HG03520 (cell line): ENCODE measurements around the gene TNRC18.
"Not testable (repeated sequence)": the region's sequence is repeated elsewhere in the genome, so short reads cannot be mapped to it uniquely, and the experiment has no call there.

Experiments
- ATAC-seq: cut with Tn5 transposase; IDR thresholded peaks from one replicate; pipeline ENCODE4 v1.9.1; 2021; ENCODE audit warnings: mild to moderate bottlenecking, moderate library complexity; ENCODE audit not compliant: unreplicated experiment

TNRC18 gene

DNA sequence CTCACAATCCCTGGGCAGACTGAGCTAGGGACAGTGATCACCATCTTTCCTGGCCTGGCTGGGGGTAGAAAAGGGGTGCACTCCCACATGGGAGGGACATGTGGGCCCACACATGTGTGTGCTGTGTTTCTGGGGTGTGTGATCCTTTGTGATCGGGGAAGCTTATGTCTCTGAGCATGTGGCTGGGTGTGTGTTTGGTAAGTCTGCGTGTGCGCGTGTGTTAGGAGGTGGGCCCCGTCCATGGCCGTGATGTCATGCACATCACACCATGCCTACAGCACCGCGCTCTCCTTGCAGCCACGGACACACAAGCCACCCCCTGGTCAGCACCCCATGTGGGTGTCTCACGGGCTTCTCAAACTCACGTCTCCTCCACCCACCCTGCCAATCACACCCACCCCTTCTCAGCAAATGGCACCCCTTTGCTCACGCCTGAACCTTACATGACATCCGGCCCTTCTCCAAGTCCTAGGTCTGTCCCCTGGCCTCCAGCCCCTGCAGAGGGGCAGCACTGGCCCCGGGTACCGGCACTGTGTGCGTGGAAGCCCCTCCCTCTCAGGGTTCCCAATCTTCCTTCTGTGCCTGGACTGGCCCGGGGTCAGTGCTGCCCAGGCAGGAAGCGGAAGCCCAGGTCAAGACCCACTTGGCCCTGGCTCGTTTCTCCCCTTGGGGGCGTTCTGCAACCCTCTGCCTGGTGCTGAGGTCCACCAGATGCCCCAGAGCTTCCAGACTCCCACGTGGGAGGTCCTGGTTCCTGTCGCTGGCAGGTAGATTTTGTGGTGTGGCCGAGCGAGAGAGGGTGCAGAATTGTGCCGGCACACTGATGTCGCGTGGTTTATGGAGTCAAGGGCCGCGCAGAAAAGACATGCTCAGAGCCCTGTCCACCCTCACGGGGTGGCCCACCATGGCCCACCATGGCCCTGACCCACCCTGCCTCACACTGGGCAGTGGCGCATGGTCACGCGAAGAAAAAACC is 128.3 kb downstream of the TNRC18 start:
- no peak for ATAC-seq

DNA sequence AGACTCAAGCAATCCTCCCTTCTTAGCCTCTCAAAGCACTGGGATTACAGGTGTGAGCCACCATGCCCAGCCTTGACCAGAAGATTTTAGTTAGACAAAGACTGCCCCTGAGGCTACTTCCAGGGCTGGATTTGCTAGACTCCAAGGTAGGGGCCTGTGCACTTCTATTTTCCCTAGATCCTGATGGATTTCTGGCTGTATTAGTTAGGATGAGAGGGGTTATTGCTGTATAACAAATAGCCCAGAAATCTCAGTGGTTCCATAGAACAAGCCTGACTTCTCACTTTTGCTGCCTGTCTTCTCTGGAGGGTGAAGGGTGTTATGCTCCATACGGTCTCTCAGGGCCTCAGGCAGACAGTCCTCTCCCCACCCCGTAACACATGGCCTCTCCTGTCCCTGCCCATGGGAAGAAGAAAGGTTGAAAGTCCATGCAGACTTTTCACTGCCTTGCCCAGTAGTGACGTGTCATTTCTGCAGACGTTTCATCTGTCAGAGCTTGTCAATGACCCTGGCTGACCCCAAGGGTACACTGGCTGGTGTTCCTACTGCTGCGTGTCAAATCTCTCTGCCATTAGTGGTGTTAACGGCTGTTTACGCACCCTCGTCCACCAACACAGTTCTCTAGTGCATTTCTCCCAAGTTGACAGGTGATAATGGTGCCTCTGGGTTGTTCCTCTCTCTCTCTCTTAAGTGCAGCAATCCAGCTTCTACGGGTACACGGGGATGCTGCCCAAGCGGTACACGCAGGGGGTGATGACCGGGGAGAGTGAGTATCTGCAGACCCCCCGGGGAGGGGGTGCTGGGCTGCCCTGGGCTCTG is 129.3 kb downstream of the TNRC18 start:
- no peak for ATAC-seq

DNA sequence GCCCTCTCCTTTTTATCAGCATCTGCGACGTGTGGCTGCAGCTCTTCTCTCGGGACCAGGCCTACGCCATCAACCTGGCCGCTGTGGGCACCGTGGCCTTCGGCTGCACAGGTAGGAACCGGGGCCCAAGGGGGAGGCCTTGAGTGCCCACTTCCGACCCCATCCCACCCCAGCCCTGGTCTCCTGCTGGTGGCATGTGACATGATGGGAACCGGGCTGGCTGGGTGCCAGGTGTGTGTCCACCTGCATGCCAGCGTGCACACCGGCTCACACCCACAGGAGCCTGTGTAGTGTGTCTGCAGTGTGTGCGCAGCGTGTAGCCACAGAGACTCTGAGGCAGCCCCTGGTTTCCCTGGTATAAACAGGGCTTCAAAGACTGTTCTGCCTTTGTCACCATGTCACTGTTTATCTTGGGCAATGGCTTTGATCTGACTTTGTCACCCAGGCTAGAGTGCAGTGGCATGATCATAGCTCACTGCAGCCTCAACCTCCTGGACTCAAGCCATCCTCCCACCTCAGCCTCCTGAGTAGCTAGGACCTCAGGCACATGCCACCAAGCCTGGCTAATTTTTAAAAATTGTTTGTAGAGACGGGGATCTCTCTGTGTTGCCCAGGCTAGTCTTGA is 131.8 kb downstream of the TNRC18 start:
- ATAC-seq: not testable (repeated sequence)

DNA sequence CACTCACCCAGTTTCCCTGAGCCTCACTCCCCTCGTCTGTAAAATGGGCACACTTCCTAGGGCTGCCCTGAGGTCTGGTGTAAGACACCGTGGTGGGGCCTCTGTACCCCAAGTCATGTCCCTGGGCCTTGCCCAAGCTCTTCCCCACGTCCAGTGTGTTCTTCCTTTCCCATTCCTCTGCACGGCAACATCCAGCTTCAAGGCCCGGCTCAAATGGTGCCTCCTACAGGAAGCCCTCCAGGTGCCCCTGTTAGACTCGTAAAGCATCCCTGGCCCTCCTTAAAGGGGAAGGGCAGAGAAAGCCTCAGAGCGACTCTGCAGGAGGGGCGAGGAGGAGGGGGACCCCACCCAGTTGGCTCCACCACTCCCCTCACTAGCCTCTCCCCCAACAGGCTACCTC is 132.3 kb downstream of the TNRC18 start:
- ATAC-seq: no peak

DNA sequence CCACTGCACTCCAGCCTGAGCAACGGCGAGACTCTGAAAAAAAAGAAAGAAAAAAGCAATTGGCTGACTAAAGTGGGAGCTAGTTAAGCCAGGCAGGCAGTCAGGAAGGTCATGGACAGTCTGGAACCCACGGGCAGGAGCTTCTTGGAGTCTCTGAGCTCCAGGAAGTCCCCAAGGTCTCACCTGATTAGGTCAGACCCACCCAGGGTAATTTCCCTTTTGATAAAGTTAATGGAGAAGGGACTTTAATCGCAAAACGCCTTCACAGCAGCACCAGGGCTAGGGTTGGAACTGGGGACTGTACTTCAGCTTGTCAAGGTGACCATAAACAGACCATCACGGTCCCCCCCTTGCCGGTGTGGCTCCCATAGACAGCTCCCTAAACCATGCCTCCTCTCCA is 134.3 kb downstream of the TNRC18 start:
- no peak for ATAC-seq

DNA sequence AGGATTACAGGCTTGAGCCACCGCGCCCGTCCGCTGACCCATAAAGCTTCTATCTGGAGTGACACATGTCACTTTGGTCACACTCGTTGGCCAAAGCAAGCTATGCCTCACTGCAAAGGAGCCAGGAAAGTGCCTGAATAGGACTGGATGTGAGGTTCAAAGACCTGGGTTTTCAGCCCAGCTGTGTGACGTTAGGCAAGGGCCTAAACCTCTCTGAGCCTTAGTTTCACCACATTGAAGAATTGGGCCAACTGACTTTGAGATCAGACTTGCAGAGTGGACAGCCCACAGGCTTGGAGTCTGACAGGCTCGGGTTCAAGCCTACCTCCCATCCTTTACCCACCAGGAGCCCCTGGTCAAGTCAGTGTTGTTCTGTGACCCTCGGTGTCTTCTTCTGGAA is 135.1 kb downstream of the TNRC18 start:
- ATAC-seq: not testable (repeated sequence)

DNA sequence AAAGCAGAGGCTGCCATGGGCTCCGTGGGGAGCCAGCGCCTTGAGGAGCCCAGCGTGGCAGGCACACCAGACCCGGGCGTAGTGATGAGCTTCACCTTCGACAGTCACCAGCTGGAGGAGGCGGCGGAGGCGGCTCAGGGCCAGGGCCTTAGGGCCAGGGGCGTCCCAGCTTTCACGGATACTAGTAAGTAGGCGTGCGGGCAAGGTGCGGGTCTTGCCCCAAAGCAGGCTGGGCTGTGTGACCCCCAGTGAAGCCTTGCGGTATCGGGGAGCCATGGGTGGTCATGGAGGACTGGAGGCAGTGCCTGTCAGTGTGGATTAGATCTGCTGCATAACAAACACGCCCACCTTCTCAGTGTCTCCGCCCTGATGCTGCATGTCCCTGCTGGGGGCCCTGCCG is 135.8 kb downstream of the TNRC18 start:
- no peak for ATAC-seq

DNA sequence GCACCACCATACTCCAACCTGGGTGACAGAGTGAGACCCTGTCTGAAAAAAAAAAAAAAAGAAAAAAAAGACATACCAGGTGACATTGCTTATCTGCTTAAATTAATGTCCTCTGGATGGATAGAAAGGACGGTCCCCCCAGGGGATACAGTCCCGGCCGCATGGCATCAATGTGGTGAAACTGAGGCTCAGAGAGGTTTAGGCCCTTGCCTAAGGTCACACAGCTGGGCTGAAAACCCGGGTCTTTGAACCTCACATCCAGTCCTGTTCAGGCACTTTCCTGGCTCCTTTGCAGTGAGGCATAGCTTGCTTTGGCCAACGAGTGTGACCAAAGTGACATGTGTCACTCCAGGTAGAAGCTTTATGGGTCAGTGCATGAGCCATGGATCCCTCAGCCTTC is 136.3 kb downstream of the TNRC18 start:
- ATAC-seq: not testable (repeated sequence)

DNA sequence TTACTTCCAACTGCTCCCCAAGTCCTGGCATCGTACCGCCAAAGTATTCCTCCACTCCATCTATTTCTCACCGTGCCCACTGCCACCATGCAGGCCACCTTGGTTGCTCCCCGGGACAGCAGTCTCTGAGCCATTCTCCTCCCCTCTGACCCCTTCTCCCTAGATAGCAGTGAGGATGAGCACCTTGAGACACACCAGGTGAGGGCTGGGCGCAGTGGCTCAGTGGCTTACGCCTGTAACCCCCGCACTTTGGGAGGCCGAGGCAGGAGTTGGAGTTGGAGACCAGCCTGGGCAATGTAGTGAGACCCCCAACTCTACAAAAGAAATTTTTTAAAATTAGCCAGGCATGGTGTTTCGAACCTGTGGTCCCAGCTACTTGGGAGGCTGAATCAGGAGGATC is 136.7 kb downstream of the TNRC18 start:
- ATAC-seq: no peak

DNA sequence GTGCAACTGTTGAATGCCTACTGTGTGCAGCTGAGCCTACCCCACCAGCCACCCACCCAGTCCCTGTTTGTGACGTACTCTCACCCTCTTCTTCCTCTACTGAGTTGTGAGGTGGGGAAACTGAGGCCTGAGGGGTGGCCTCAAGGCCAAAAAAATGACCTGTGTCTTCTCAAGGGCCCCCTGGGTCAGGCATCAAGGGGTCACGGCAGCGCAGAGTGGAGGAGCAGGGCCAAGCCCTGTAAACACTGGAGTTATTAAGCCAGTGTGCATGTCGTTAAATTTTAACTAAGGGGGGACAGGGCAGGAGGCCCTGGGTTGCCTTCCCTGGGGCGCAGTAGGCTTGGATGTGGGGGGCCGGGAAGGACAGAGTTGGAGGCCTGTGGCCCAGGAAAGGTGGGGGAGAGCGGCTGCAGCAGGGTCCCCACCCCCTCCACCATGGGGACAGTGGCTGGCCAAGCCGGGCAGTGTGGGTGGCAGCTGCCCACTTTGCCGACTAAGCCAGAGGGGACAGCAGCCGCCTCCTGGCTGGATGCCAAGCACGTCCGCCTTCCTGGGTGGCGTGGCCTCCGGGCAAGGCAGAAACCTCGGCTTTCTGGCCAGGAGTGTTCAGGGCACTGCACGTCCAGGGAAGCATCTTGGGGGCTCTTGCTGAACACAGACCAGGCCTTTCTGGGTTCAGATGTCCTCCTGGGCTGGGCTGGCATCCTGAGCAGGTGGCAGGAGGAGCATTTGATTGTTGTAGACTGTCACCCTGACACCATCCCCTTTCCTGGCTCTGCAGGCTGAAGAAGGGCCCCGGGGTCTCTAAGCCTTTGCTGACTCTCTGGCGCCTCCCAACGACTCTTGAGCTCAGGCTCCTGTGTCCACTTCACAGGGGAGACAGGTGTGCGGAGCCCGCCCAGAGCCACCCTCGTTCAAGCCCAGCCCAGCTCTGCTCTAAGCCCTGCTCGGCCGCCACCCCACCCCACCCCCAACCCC is 139.0 kb downstream of the TNRC18 start:
- no peak for ATAC-seq

DNA sequence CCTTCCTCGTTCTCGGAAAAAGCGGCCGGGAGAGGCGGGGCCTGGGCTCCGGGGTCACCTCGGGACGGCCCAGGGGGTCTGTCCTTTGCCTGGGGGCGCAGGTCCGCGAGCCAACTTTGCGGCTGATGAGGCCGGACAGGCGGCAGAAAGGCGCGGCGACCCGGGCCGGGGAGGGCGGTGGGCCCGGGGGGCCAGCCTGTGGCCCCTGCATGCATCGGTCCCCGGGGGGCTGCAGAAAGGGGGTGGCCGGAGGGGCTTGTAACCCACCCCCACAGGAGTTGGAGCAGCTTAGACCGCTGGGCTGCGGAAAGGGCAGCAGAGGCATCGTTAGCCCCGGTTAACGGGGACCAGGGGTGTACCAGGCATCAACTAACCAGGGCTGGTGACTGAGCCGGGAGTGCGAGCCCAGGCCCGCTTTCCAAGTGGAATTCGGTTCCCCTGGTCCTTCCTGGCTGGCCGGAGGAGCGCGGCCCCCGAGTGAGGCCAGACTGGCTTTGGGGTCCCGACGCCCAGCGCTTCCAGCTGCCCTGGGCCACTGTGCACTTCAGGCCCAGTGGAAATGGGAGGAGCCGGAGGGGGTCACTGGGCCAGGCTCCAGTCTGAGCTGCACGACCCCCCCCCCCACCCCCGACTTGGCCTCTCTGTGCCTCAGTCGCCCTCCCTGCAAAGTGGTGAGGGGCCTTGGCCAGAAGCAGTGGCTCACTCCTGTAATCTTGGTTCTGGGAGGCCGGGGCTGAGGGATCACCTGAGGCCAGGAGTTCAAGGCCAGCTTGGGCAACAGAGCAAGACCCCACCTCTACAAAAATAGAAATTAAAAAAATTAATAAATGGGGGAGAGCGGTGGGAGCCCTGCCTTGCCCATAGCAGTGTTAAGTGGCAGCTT is 140.0 kb downstream of the TNRC18 start:
- no peak for ATAC-seq

DNA sequence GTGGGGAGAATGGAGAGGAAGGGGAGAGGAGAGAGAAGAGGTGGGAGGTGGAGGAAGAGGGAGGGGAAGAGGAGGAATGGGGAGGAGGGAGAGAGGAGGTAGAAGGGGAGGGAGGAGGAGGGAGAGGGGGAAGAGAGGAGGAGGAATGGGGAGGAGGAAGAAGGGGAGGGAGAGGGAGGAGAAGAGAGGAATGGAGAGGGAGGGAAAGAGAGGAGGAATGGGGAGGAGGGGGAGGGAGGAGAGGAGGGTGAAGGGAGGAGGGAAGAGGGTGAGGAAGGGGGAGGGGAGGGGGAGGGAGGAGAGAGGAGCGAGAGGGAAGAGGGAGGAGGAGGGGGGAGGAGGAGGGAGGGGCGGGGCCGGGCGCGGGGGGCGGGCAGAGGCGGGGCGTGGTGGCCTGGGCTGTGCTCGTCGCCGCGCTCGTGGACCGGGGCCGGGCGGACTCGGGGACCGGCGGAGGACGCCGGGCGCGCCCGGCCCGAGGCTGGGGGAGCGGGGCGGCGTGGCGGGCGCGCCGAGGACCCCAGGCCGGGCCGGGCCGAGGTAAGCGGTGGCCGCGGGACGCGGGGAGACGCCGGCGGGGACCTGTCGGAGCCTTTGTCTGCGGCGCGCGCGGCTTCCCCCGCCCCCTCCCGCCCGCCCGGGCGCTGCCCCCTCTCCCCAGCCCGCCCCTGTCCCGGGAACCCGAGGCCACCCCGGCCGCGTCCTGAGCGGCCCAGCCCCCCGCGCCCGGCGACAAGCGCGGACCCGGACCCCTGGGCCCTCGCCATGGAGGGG is 140.9 kb downstream of the TNRC18 start, which contains the start of gene SLC29A4:
SLC29A4 (plus strand) TSS at position 401 of the 774 bp plus-strand sequence. CDS start 4,874 bp downstream, outside the sequence.
- no peak for ATAC-seq

DNA sequence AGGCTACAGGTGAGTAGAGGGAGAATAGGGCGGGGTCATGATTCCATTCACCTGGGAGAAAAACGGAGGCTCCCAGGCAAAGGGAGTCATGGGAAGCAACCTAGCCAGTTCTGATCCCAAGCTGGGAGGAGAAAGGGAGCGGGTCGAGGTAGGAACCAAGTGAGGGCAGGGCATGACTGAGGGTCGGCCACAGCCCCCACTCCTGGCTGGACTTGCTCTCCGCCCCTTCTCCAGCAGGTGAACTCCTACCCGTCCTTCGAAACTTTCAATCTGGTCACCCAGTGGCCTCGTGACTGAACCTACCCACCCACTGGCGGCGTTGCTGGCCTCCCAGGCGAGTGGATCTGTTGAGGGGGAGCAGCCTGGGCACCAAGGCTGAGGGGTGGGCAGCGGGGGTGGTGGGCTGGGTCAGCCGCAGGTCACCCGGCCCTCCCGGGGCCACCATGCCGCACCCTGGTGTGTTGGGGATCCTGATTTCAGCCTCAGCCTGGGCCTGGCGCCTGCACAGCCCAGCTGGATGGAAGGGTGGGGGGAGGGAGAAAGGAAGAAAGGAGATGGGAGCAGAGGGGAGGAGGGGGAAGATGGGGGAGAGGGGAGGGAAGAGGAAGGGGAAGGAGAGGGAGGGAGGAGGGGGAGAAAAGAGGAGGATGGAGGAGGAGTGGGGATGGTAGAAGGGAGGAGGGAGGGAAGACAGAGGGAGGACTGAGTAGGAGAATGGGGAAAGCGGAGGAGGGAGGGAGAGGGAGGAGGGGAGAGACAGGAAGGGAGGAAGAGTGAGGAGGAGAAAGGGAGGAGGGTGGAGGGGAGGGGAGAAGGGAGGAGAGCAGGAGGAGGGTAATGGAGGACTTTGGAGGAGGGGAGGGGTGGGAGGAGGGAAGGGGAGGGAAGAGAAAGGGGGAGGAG is 141.8 kb downstream of the TNRC18 start:
- not testable (repeated sequence) for ATAC-seq

DNA sequence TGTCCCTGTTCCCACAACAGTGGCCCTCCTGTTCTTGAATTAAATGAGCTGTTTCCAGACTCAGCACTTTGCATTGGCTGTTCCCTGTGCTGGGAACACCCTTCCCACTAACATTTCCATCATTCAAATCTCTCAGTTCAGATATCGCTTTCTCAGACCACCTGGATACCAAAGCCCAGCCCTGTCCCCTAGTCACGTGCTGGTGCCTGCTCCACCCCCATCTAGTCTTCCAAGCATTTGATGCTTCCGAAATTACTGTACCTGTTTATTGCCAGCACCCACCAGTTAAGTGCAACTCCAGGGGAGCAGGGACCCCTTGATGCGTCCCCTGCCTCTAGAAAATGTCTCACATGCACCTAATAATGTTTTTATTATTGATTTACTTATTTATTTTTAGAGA is 143.9 kb downstream of the TNRC18 start:
- no peak for ATAC-seq

DNA sequence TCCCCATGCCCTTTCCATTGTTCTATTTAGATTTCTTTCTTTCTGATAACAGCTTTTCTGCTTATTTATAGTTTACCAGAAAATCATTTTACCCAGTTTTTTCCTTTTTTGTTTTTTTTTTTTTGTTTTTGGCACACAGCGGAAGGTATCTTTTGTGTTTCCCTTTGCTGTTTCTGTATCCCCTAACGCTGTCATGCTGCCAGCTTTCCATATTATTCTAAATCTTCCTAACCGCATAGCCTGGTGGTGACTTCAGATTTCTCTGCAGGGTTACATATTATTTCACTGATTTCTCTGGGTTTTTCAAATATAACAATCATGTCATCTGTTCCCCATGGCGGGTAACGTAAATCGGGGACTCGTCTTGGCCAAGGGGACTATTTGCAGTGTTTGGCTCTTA is 144.9 kb downstream of the TNRC18 start:
- ATAC-seq: no peak

DNA sequence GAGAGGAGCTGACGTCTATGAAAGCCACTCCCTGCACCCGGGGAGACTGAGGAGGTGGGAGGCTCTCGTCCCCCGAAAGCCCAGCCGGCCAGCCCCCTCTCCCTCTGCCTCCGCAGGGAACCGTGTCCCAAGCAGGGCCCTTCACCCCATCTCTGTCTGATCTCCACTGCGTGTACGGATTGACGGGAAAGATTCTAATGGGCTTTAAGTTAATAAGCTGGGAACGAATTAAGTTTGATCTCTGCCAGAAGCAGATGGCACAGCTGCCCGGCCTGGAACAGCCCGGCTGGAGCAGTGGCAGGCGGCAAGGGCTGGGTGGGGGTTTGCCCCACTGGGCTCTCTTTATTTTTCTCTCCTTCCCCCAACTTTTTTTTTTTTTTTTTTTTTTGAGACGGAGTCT is 147.0 kb downstream of the TNRC18 start:
- ATAC-seq: no peak

DNA sequence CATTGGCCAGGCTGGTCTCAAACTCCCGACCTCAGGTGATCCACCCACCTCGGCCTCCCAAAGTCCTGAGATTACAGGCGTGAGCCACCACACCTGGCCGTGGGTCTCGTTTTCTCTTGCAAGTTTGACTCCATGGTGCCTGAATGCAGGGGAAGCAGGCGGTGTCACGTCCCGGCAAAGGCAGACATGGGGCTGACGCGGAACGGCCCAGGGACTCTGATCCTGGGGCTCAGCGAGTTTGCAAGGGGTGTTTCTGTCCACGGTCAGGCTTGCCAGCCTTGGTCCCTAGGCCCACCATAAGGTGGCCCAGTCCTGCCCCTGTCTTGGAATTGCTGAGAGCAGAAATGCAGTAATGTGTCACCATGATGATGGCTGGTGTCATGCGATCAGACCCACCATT is 147.5 kb downstream of the TNRC18 start:
- not testable (repeated sequence) for ATAC-seq
